ENCODE measurements around the gene THEMIS2.

THEMIS2 gene

GRCh38 chr1:27906759-27907158 is 34.4 kb downstream of the THEMIS2 start:
- no peak overlapping the region for H3K4me3 ChIP-seq (ENCODE audit: low read depth, low read length)
- no peak for DNase-seq (ENCODE audit: low read depth)
- no peak for TF ChIP-seq CTCF (IDR thresholded peaks at IDR 0.05; ENCODE audit: insufficient read depth, low read depth, low read length, missing control alignments)

GRCh38 chr1:27912429-27912828 is 40.1 kb downstream of the THEMIS2 start:
- DNase-seq (ENCODE audit: low read depth): no peak
- H3K4me3 ChIP-seq (ENCODE audit: low read depth, low read length): no peak overlapping the region
- TF ChIP-seq CTCF (IDR thresholded peaks at IDR 0.05; ENCODE audit: insufficient read depth, low read depth, low read length, missing control alignments): no peak

DNA sequence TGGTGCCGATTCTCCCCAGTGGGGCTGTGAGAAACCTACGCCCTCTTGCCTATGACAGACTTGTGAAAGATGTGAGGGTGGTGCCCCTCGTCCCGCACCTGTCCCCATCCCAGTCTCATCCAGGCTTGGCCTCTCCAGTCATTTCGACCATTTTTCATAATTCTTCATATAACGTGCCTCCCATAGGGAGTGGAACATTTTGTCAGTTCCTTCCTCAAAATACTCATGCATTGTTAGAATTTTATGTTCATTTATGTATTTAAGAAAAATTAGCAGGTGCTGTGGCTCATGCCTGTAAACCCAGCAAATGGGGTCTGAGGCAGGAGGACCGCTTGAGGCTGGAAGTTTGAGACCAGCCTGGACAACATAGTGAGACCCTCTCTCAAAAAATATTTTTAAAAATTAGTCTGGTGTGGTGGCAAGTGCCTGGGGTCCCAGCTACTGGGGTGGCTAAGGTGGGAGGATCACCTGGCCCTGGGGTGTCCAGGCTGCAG is 42.8 kb downstream of the THEMIS2 start:
- no peak for DNase-seq (ENCODE audit: low read depth)
- peak overlapping the region; percentile 39 for H3K4me3 ChIP-seq (ENCODE audit: low read depth, low read length)

DNA sequence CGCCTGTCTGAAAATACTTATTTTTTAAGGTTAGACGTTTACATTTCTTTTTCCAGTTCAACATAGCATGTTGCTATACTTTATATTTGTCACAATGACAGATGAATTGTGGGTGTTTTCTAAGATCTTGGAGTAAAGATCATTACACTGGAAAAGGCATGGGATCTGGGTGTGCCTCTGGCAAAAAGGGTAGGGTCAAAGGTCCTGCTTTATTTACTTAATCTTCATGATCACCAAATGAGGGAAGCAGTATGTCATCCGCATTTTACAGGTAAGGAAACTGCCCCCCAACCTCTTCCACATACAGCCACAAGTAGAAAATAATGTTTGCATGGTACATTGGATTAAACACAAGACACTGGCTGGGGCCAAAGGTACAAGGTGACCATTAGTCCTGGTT is 49.9 kb downstream of the THEMIS2 start:
- no peak overlapping the region for H3K4me3 ChIP-seq (ENCODE audit: low read depth, low read length)
- no peak for TF ChIP-seq CTCF (IDR thresholded peaks at IDR 0.05; ENCODE audit: insufficient read depth, low read depth, low read length, missing control alignments)
- DNase-seq (ENCODE audit: low read depth): no peak

More for the DNA sequence above, 42.8 kb downstream of the THEMIS2 start:
- TF ChIP-seq CTCF (IDR thresholded peaks at IDR 0.05; ENCODE audit: insufficient read depth, low read depth, low read length, missing control alignments): no peak

GRCh38 chr1:27928216-27928954 is 56.0 kb downstream of the THEMIS2 start:
- no peak for TF ChIP-seq CTCF (IDR thresholded peaks at IDR 0.05; ENCODE audit: insufficient read depth, low read depth, low read length, missing control alignments)
- H3K4me3 ChIP-seq (ENCODE audit: low read depth, low read length): no peak overlapping the region
- no peak for DNase-seq (ENCODE audit: low read depth)

DNA sequence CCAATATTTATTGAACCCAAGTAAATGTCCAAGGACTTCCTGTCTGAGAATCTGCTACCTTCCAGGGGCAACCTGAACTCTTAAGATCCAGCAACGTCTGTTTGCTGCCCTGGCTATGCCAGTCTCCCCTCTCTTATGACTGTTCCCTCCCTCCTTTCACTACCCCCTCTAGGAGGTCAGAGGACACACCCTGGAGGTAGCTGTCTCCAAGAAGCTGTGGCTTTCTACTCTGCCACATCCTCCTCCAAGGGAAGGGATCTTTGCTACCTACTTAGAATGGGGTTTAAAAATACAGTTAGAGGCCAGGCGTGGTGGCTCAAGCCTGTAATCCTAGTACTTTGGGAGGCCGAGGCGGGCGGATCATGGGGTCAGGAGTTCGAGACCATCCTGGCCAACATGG is 58.8 kb downstream of the THEMIS2 start:
- no peak for TF ChIP-seq CTCF (IDR thresholded peaks at IDR 0.05; ENCODE audit: insufficient read depth, low read depth, low read length, missing control alignments)
- no peak overlapping the region for H3K4me3 ChIP-seq (ENCODE audit: low read depth, low read length)
- DNase-seq (ENCODE audit: low read depth): no peak

- DNase-seq (ENCODE audit: low read depth): no peak
- H3K4me3 ChIP-seq (ENCODE audit: low read depth, low read length): no peak overlapping the region
- TF ChIP-seq CTCF (IDR thresholded peaks at IDR 0.05; ENCODE audit: insufficient read depth, low read depth, low read length, missing control alignments): no peak
Measured at GRCh38 chr1:27931759-27932158, 59.4 kb downstream of the THEMIS2 start.
